ENCODE data around the gene SPEM3.

DNA sequence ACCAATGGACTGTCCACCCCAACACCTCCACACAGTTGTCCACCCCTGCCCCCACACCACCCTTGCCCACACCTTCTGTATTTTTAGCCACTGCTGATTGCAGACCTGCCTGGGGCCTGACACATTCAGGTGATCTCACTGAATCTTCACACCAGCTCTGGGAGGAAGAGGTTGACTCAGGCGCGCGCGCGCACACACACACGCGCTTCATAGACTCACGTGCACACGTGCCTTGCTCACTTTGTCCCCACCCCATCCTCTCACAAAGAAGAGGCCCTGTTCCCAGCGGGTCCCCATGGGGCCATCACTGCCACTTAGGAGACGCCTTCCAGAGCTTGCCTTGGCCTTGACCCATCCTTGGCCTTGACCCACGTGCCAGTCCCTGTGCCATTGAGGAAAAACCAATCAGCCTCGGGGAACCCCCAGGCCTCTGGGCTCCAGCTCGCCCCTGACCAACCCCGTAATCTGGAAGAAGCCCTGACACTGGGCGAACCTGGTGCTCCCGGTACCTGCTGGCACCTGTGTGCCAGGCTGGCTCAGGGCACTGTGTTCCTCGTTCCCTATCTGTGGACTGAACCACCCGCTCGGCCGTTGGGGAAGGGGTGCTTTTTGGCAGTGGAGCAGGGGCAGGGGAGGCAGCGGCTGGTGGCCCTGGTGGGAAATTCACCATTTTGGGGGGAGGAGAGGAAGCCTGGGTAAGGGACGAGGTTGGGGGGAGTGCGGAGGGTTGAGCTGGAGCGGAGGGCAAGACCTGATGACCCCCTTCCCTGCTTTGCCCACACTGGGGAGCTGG lies 17.8 kb upstream of the SPEM3 start:
- no peak for TF ChIP-seq CEBPB (IDR thresholded peaks at IDR 0.05)
- TF ChIP-seq, protein P1, sequence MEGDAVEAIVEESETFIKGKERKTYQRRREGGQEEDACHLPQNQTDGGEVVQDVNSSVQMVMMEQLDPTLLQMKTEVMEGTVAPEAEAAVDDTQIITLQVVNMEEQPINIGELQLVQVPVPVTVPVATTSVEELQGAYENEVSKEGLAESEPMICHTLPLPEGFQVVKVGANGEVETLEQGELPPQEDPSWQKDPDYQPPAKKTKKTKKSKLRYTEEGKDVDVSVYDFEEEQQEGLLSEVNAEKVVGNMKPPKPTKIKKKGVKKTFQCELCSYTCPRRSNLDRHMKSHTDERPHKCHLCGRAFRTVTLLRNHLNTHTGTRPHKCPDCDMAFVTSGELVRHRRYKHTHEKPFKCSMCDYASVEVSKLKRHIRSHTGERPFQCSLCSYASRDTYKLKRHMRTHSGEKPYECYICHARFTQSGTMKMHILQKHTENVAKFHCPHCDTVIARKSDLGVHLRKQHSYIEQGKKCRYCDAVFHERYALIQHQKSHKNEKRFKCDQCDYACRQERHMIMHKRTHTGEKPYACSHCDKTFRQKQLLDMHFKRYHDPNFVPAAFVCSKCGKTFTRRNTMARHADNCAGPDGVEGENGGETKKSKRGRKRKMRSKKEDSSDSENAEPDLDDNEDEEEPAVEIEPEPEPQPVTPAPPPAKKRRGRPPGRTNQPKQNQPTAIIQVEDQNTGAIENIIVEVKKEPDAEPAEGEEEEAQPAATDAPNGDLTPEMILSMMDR (IDR thresholded peaks at IDR 0.05), result no peak
- TF ChIP-seq SMC3 (IDR thresholded peaks at IDR 0.05), result no peak
- TF ChIP-seq MAFK (IDR thresholded peaks at IDR 0.05; ENCODE audit: partially characterized antibody), result no peak
- TF ChIP-seq RNF2 (IDR thresholded peaks at IDR 0.05; ENCODE audit: borderline replicate concordance, low read depth), result no peak
- TF ChIP-seq EP300 (IDR thresholded peaks at IDR 0.05), result no peak

All from A549 (cell line).